T-helper 17 cell (primary cell): ENCODE results near the gene TIAL1. TPM values are rescaled to one million over a fixed set of nuclear protein-coding genes. Genes with fewer than 3 reads are reported as not detected.
"Not testable (repeated sequence)": the region's sequence is repeated elsewhere in the genome, so short reads cannot be mapped to it uniquely, and the experiment has no call there.

Source experiments
- ATAC-seq: fragments of 150-1000 bp; cut with Tn5 transposase; 2 replicates; pipeline ENCODE4 v1.10.0; 2021; ENCODE audit warnings: mild to moderate bottlenecking, moderate library complexity
- DNase-seq, 3 donors: peaks; one replicate each; pipeline versions ENCODE4 v3.0.0 to v3.0.0-alpha.2; 2020 to 2021
- H3K9me3 ChIP-seq: one replicate; pipeline ENCODE4 v1.7.0; 2013; ENCODE audit warnings: low read length, mild to moderate bottlenecking; ENCODE audit not compliant: control insufficient read depth, poor library complexity, severe bottlenecking
- H3K27ac Mint-ChIP-seq: one replicate; pipeline ENCODE4 v1.8.0; 2022; ENCODE audit warnings: mild to moderate bottlenecking, moderate library complexity, mixed read lengths
- H3K27me3 Mint-ChIP-seq: one replicate; pipeline ENCODE4 v1.8.0; 2022; ENCODE audit warnings: mixed read lengths
- H3K36me3 Mint-ChIP-seq: one replicate; pipeline ENCODE4 v1.8.0; 2022; ENCODE audit warnings: low read depth, mixed read lengths
- H3K4me1 Mint-ChIP-seq: one replicate; pipeline ENCODE4 v1.8.0; 2022; ENCODE audit warnings: mild to moderate bottlenecking, mixed read lengths
- H3K4me3 Mint-ChIP-seq: one replicate; pipeline ENCODE4 v1.8.0; 2022; ENCODE audit warnings: mild to moderate bottlenecking, moderate library complexity, mixed read lengths
- total RNA-seq, 4 donors: library from RNA in 2 of 4; stranded (reverse) in 2 of 4; gene quantifications; one replicate each; pipeline ENCODE4 v1.2.3 and lab custom pipeline; 2022 to 2026

TIAL1 gene
- total RNA-seq, 2 donors from 2014 or later, result 169 to 172 TPM

- Mint-ChIP-seq H3K27me3 (no peaks in the 10 kb centered on the region), H3K4me3 (peak overlapping the region; percentile 88), H3K4me1 (peaks cover 57% of the 10 kb centered on the region), H3K27ac (peak overlapping the region; percentile 75), H3K36me3 (peaks cover 2% of the 10 kb centered on the region)
- H3K9me3 ChIP-seq, result no peaks in the 10 kb centered on the region
- ATAC-seq (no peak), DNase-seq (no peak)
Observed at GRCh38 chr10:119540038-119540437, 56.7 kb downstream of the TIAL1 start.

- no peaks in the 10 kb centered on the region for H3K9me3 ChIP-seq
- Mint-ChIP-seq H3K4me3 (peak overlapping the region; percentile 80), H3K36me3 (peaks cover 2% of the 10 kb centered on the region), H3K27me3 (no peaks in the 10 kb centered on the region), H3K27ac (peak overlapping the region; percentile 93), H3K4me1 (peaks cover 59% of the 10 kb centered on the region)
- ATAC-seq, result no peak
- no peak for DNase-seq
Observed at GRCh38 chr10:119539359-119539825, 57.4 kb downstream of the TIAL1 start.

DNA sequence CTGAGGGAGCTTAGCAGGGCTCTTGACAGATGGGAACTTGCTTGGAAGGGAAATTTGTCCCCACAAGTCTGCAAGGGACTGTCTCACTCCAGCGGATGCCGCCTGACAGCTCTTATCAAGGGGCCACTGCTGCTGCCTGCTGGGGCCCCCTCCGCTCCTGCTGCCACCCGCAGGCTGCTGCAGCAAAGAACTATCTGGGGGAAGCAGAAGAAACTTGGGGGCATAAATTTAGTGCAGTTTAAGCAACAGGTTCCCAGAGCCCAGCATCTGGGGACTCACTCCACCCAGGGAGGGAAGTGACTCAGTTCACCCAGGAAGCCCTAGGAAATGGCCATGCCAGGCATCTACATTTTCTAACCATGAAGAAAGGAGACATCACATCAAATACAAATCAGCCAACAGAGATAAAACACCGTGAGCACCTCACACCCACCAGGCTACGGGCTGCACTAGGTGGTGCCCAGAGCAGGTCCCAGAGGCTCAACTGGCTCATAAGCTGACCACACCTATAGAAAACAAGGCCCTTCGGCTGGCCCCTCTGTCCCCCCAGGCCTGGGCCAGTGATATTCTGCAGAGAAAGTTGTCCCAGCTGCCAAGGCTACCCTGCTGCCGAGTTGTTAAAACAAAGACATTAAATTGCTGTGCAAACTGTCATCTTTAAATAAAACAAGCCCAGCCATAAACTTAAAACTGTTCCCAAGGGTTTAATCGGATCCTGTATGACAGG is 58.0 kb downstream of the TIAL1 start:
- Mint-ChIP-seq H3K36me3 (peaks cover 2% of the 10 kb centered on the region), H3K4me1 (peaks cover 59% of the 10 kb centered on the region), H3K27ac (peak overlapping the region; percentile 93), H3K4me3 (peak overlapping the region; percentile 80), H3K27me3 (no peaks in the 10 kb centered on the region)
- ATAC-seq (no peak), DNase-seq (no peak)
- H3K9me3 ChIP-seq, result no peaks in the 10 kb centered on the region

- DNase-seq, result no peak
- Mint-ChIP-seq H3K36me3 (no peaks in the 10 kb centered on the region), H3K4me1 (peaks cover 56% of the 10 kb centered on the region), H3K4me3 (peak overlapping the region; percentile 80), H3K27me3 (no peaks in the 10 kb centered on the region), H3K27ac (peak overlapping the region; percentile 93)
- ATAC-seq, result no peak
- H3K9me3 ChIP-seq, result no peaks in the 10 kb centered on the region
Observed at GRCh38 chr10:119537953-119538630, 58.7 kb downstream of the TIAL1 start.

- peak overlapping the region; percentile 21 for H3K4me3 Mint-ChIP-seq
- ATAC-seq, result no peak
Observed at GRCh38 chr10:119536508-119537025, 60.2 kb downstream of the TIAL1 start.

GRCh38 chr10:119535837-119536507 is 60.8 kb downstream of the TIAL1 start:
- peak overlapping the region; percentile 93 for H3K27ac Mint-ChIP-seq
- H3K27me3 Mint-ChIP-seq, result no peaks in the 10 kb centered on the region
- H3K4me3 Mint-ChIP-seq, result peak overlapping the region; percentile 21
- no peaks in the 10 kb centered on the region for H3K9me3 ChIP-seq
- H3K36me3 Mint-ChIP-seq, result no peaks in the 10 kb centered on the region
- ATAC-seq (peak; percentile 24), DNase-seq (no peak)
- H3K4me1 Mint-ChIP-seq, result peaks cover 64% of the 10 kb centered on the region

More at GRCh38 chr10:119536508-119537025, 60.2 kb downstream of the TIAL1 start:
- H3K9me3 ChIP-seq, result no peaks in the 10 kb centered on the region
- no peaks in the 10 kb centered on the region for H3K27me3 Mint-ChIP-seq
- peaks cover 64% of the 10 kb centered on the region for H3K4me1 Mint-ChIP-seq
- no peaks in the 10 kb centered on the region for H3K36me3 Mint-ChIP-seq
- DNase-seq, result no peak
- H3K27ac Mint-ChIP-seq, result peak overlapping the region; percentile 93

GRCh38 chr10:119535305-119535704 is 61.5 kb downstream of the TIAL1 start:
- no peaks in the 10 kb centered on the region for H3K9me3 ChIP-seq
- Mint-ChIP-seq H3K4me1 (peaks cover 60% of the 10 kb centered on the region), H3K36me3 (no peaks in the 10 kb centered on the region), H3K27me3 (no peaks in the 10 kb centered on the region), H3K27ac (peak overlapping the region; percentile 93), H3K4me3 (no peak overlapping the region)
- DNase-seq, result no peak
- no peak for ATAC-seq

- peaks cover 46% of the 10 kb centered on the region for H3K4me1 Mint-ChIP-seq
- ATAC-seq (no peak), DNase-seq (no peak)
- H3K27ac Mint-ChIP-seq, result no peak overlapping the region
- no peaks in the 10 kb centered on the region for H3K27me3 Mint-ChIP-seq
- H3K36me3 Mint-ChIP-seq, result no peaks in the 10 kb centered on the region
- no peaks in the 10 kb centered on the region for H3K9me3 ChIP-seq
- no peak overlapping the region for H3K4me3 Mint-ChIP-seq
Observed at GRCh38 chr10:119533473-119533872, 63.3 kb downstream of the TIAL1 start.

- not testable (repeated sequence) for DNase-seq, H3K27ac Mint-ChIP-seq
Observed at GRCh38 chr10:119532791-119533190, 64.0 kb downstream of the TIAL1 start.

DNA sequence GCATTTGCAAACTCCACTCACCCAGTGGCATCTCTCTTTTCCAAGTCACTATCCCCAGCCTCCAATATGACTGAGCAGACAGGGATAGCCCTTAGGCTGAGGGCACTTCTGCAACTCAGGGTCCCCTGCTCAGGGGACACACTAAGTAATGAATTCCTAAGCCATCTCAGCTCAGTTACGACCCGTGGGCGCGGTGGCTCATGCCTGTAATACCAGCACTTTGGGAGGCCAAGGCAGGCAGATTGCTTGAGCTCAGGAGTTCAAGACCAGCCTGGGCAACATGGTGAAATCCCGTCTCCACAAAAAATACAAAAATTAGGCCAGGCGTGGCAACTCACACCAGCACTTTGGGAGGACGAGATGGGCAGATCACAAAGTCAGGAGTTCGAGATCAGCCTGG is 64.5 kb downstream of the TIAL1 start:
- not testable (repeated sequence) for H3K36me3 Mint-ChIP-seq, DNase-seq, H3K27me3 Mint-ChIP-seq, H3K9me3 ChIP-seq, ATAC-seq, H3K27ac Mint-ChIP-seq, H3K4me3 Mint-ChIP-seq
- H3K4me1 Mint-ChIP-seq, result peaks cover 35% of the 10 kb centered on the region

More at GRCh38 chr10:119532791-119533190, 64.0 kb downstream of the TIAL1 start:
- not testable (repeated sequence) for ATAC-seq, H3K36me3 Mint-ChIP-seq, H3K4me3 Mint-ChIP-seq, H3K27me3 Mint-ChIP-seq, H3K9me3 ChIP-seq
- peaks cover 40% of the 10 kb centered on the region for H3K4me1 Mint-ChIP-seq

- H3K27me3 Mint-ChIP-seq, result no peaks in the 10 kb centered on the region
- no peak overlapping the region for H3K4me3 Mint-ChIP-seq
- no peak for DNase-seq
- H3K36me3 Mint-ChIP-seq, result no peaks in the 10 kb centered on the region
- H3K9me3 ChIP-seq, result no peaks in the 10 kb centered on the region
- peaks cover 32% of the 10 kb centered on the region for H3K4me1 Mint-ChIP-seq
- peak overlapping the region; percentile 27 for H3K27ac Mint-ChIP-seq
- ATAC-seq, result no peak
Observed at GRCh38 chr10:119531067-119531466, 65.7 kb downstream of the TIAL1 start.

DNA sequence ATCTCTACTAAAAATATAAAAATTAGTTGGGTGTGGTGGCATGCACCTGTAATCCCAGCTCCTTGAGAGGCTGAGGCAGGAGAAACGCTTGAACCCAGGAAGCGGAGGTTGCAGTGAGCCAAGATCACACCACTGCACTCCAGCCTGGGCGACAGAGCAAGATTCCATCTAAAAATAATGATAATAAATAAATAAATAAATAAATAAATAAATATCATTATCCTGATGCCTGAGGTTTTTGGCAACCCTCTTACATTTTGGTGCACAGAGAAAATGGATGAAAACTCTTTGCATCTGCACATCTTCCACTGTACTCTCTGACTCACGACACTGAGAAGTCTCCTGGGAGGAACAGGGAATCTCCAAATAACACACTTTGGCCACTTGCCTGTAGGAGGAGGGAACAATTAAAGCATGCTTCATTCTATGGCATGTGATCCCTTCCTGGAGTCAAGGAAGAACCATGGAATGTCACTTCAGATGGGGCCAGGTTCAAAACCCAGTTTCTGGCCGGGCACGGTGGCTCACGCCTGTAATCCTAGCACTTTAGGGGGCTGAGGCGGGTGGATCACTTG is 68.0 kb downstream of the TIAL1 start:
- peaks cover 24% of the 10 kb centered on the region for H3K4me1 Mint-ChIP-seq
- not testable (repeated sequence) for H3K9me3 ChIP-seq, DNase-seq, H3K27ac Mint-ChIP-seq, H3K4me3 Mint-ChIP-seq, ATAC-seq, H3K36me3 Mint-ChIP-seq, H3K27me3 Mint-ChIP-seq
